SK-N-SH (cell line): Measurements from ENCODE around the gene FAM72D. TPM values are rescaled to one million over a fixed set of nuclear protein-coding genes. Genes with fewer than 3 reads are reported as not detected.
"Not testable (repeated sequence)": the region's sequence is repeated elsewhere in the genome, so short reads cannot be mapped to it uniquely, and the experiment has no call there.

ENCODE experiments used
- CTCF ChIA-PET: fragments of 300-600, 350-600 bp; formaldehyde crosslinking; extraction: SDS; loops from one replicate; lab custom pipeline; 2021; lab: Yijun Ruan, JAX
- POLR2A ChIA-PET: fragments of 350-600 bp; sonication (Branson Sonifier 250); formaldehyde crosslinking; extraction: SDS; loops from one replicate; lab custom pipeline; 2020; ENCODE audit warnings: antibody characterized with exemption, inconsistent platforms; lab: Yijun Ruan, JAX
- DNase-seq: peaks from one replicate; pipeline ENCODE4 v3.0.0; 2012
- H2AFZ ChIP-seq: fragments of 200-600 bp; sonication (generic); 2 replicates; pipeline ENCODE4 v1.8.1; 2016; ENCODE audit warnings: antibody characterized with exemption, mild to moderate bottlenecking, low read depth
- H3F3A ChIP-seq: fragments of 200-600 bp; sonication (generic); replicated peaks from 2 replicates; pipeline ENCODE3; 2016; ENCODE audit warnings: antibody characterized with exemption, mild to moderate bottlenecking; ENCODE audit not compliant: insufficient read depth
- H3K27ac ChIP-seq, 2 experiments: fragments of 200-500 bp in 1 of 2; fragments of 200-600 bp in 1 of 2; sonication (Bioruptor generic) in 1 of 2; sonication (generic), shearing (Covaris generic) in 1 of 2; 2 replicates each; pipeline versions ENCODE4 v1.5.1 to v1.6.1; 2014 to 2016; ENCODE audit warnings: low read depth in 2 of 2, inconsistent platforms in 1 of 2, low read length in 1 of 2, mild to moderate bottlenecking in 1 of 2, mixed read lengths in 1 of 2
- H3K27me3 ChIP-seq: fragments of 200-600 bp; sonication (generic), shearing (Covaris generic); 2 replicates; pipeline ENCODE4 v1.6.1; 2016; ENCODE audit warnings: mixed run types; ENCODE audit not compliant: insufficient read depth
- H3K36me3 ChIP-seq, 2 experiments: fragments of 200-500 bp in 1 of 2; fragments of 200-600 bp in 1 of 2; sonication (Bioruptor generic) in 1 of 2; sonication (generic) in 1 of 2; replicated peaks in 1 of 2; 2 replicates each; pipeline versions ENCODE3 to v1.5.1; 2014 to 2016; ENCODE audit warnings: low read length in 1 of 2, mild to moderate bottlenecking in 1 of 2; ENCODE audit not compliant: insufficient read depth in 2 of 2, control insufficient read depth in 1 of 2
- H3K4me1 ChIP-seq, 2 experiments: fragments of 200-500 bp in 1 of 2; fragments of 200-600 bp in 1 of 2; sonication (Bioruptor generic) in 1 of 2; sonication (generic), shearing (Covaris generic) in 1 of 2; 2 replicates each; pipeline versions ENCODE4 v1.5.1 to v1.6.1; 2014 to 2016; ENCODE audit warnings: low read depth in 1 of 2, low read length in 1 of 2, mixed run types in 1 of 2; ENCODE audit not compliant: insufficient read depth in 2 of 2, control insufficient read depth in 1 of 2
- H3K4me2 ChIP-seq: fragments of 200-600 bp; sonication (generic), shearing (Covaris generic); 2 replicates; pipeline ENCODE4 v1.6.1; 2017; ENCODE audit warnings: mixed run types
- H3K4me3 ChIP-seq, 2 experiments: fragments of 200-500 bp in 1 of 2; fragments of 200-600 bp in 1 of 2; sonication (Bioruptor generic) in 1 of 2; sonication (generic), shearing (Covaris generic) in 1 of 2; 2 replicates each; pipeline versions ENCODE4 v1.5.1 to v1.8.1; 2014 to 2016; ENCODE audit warnings: low read depth in 2 of 2, inconsistent platforms in 1 of 2, low read length in 1 of 2, mild to moderate bottlenecking in 1 of 2, mixed read lengths in 1 of 2, moderate library complexity in 1 of 2
- H3K79me2 ChIP-seq: fragments of 200-600 bp; sonication (generic); 2 replicates; pipeline ENCODE4 v1.8.1; 2017; ENCODE audit warnings: mild to moderate bottlenecking; ENCODE audit not compliant: insufficient read depth
- H3K9ac ChIP-seq: fragments of 200-600 bp; sonication (generic); 2 replicates; pipeline ENCODE4 v1.6.1; 2017; ENCODE audit warnings: mixed run types
- H3K9me2 ChIP-seq: fragments of 200-600 bp; sonication (generic); 2 replicates; pipeline ENCODE4 v1.6.1; 2017; ENCODE audit warnings: mixed run types
- H3K9me3 ChIP-seq: fragments of 200-600 bp; sonication (generic); 2 replicates; pipeline ENCODE4 v1.6.1; 2017; ENCODE audit warnings: mixed run types, mild to moderate bottlenecking, moderate library complexity
- H4K20me1 ChIP-seq: fragments of 200-600 bp; sonication (generic); 2 replicates; pipeline ENCODE4 v1.6.1; 2017; ENCODE audit warnings: mild to moderate bottlenecking, mixed run types; ENCODE audit not compliant: insufficient read depth
- WGBS: methylation state at CpG from one replicate; pipeline ENCODE4 v1.1.6; 2017; ENCODE audit warnings: low lambda C conversion rate; 5-methylcytosine and 5-hydroxymethylcytosine counted together
- polyA plus RNA-seq, 3 experiments: library from polyadenylated mRNA; depleted of rRNA; stranded (reverse); fragments of >200 nt; gene quantifications; 2 replicates each; pipeline ENCODE4 v1.2.3, GENCODE V29; 2012

The FAM72D gene
- polyA plus RNA-seq, 1 of the 3 experiments (the other 2 are of a cell fraction), result 2.6 TPM

- H3F3A ChIP-seq, H3K4me2 ChIP-seq, DNase-seq, H3K9ac ChIP-seq, H3K9me2 ChIP-seq, H3K79me2 ChIP-seq, H3K27ac ChIP-seq, H4K20me1 ChIP-seq, POLR2A ChIA-PET, H3K4me1 ChIP-seq, H3K9me3 ChIP-seq, H3K36me3 ChIP-seq, H3K4me3 ChIP-seq, H3K27me3 ChIP-seq, CTCF ChIA-PET, H2AFZ ChIP-seq: not testable (repeated sequence)
- WGBS, result no CpG with 5 or more reads among the region's 3 CpGs
These were observed 16.9 kb downstream of the FAM72D start for GRCh38 chr1:145112703-145113102.

- H3K4me2 ChIP-seq, POLR2A ChIA-PET, H3K4me1 ChIP-seq, H4K20me1 ChIP-seq, H3K27me3 ChIP-seq, H3K9me3 ChIP-seq, H3K9ac ChIP-seq, H2AFZ ChIP-seq, CTCF ChIA-PET, H3F3A ChIP-seq, H3K79me2 ChIP-seq, H3K36me3 ChIP-seq, H3K4me3 ChIP-seq, DNase-seq, H3K9me2 ChIP-seq, H3K27ac ChIP-seq: not testable (repeated sequence)
- no CpG with 5 or more reads among the region's 1 CpG for WGBS
These were observed 18.8 kb downstream of the FAM72D start for GRCh38 chr1:145114560-145115057.

- DNase-seq, POLR2A ChIA-PET, H3K4me1 ChIP-seq, H3K27me3 ChIP-seq, CTCF ChIA-PET, H3K9me2 ChIP-seq, H3K79me2 ChIP-seq, H3K9me3 ChIP-seq, H3K9ac ChIP-seq, H4K20me1 ChIP-seq, H2AFZ ChIP-seq, H3K4me2 ChIP-seq, H3F3A ChIP-seq, H3K36me3 ChIP-seq, H3K4me3 ChIP-seq, H3K27ac ChIP-seq: not testable (repeated sequence)
- no CpG with 5 or more reads among the region's 6 CpGs for WGBS
These were observed 20.1 kb downstream of the FAM72D start for GRCh38 chr1:145115587-145116493.

DNA sequence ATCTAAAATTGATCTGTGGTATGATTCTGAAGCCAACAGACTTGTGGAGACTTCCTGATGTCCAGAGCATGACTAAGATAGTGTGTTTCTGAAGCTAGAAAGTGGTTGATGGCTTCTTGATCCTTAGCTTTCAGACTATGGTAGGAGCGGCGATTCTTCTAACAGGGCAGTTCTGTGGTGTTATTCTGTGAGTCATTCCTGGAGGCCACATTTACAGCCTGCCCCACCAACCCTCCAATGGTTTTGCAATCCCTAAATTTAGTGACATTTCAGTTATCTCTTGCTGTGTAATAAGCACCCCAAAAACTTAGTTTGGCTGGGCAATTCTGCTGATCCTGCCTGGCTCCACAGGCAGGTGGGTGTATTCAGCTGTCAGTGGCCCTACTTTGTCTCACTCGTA is 24.1 kb downstream of the FAM72D start:
- H3K27ac ChIP-seq, H3K79me2 ChIP-seq, H3K9me3 ChIP-seq, H2AFZ ChIP-seq, H3F3A ChIP-seq, DNase-seq, H3K4me1 ChIP-seq, H3K36me3 ChIP-seq, CTCF ChIA-PET, H3K9me2 ChIP-seq, POLR2A ChIA-PET, H3K4me2 ChIP-seq, H3K9ac ChIP-seq, H3K27me3 ChIP-seq, H3K4me3 ChIP-seq, H4K20me1 ChIP-seq: not testable (repeated sequence)
- WGBS, result no CpG with 5 or more reads among the region's 3 CpGs

- H3K27me3 ChIP-seq, H3K9me3 ChIP-seq, H3K4me3 ChIP-seq, H3K9ac ChIP-seq, H3K4me2 ChIP-seq, DNase-seq, H3F3A ChIP-seq, H3K36me3 ChIP-seq, H3K79me2 ChIP-seq, H3K4me1 ChIP-seq, POLR2A ChIA-PET, H3K9me2 ChIP-seq, H2AFZ ChIP-seq, H3K27ac ChIP-seq, CTCF ChIA-PET, H4K20me1 ChIP-seq: not testable (repeated sequence)
- WGBS, result no CpG with 5 or more reads among the region's 7 CpGs
These were observed 26.7 kb downstream of the FAM72D start for GRCh38 chr1:145122344-145123061.

GRCh38 chr1:145123062-145123395 is 27.3 kb downstream of the FAM72D start:
- H3F3A ChIP-seq, H3K4me1 ChIP-seq, H2AFZ ChIP-seq, H3K27ac ChIP-seq, H3K4me3 ChIP-seq, H3K4me2 ChIP-seq, H3K9ac ChIP-seq, H3K36me3 ChIP-seq, CTCF ChIA-PET, H3K79me2 ChIP-seq, H3K9me2 ChIP-seq, DNase-seq, H3K9me3 ChIP-seq, POLR2A ChIA-PET, H3K27me3 ChIP-seq, H4K20me1 ChIP-seq: not testable (repeated sequence)
- WGBS, result no CpG with 5 or more reads among the region's 1 CpG
